GM18868 (cell line): ENCODE measurements around the gene FAM83F.

Experiments used
- ATAC-seq: cut with Tn5 transposase; IDR thresholded peaks from one replicate; pipeline ENCODE4 v1.9.1; 2021; ENCODE audit warnings: mild to moderate bottlenecking, moderate library complexity; ENCODE audit not compliant: unreplicated experiment

The FAM83F gene

DNA sequence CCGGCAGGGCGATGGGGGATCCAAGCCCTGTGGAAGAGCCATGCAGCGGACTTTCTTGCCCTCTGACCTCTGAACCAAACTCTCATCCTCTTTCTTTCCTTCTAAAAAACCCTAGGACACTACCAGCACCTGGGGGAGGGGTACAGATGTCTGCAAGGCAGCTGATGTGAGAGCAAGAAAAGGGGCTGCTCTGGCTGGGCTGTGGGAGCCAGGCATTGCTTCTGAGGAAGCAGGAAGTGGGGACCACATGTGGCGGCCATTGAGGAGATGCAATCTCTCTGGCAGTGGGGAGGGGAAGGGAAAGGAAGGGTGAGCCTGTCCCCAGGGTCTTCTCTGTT is 36.0 kb downstream of the FAM83F start:
- ATAC-seq, result no peak

DNA sequence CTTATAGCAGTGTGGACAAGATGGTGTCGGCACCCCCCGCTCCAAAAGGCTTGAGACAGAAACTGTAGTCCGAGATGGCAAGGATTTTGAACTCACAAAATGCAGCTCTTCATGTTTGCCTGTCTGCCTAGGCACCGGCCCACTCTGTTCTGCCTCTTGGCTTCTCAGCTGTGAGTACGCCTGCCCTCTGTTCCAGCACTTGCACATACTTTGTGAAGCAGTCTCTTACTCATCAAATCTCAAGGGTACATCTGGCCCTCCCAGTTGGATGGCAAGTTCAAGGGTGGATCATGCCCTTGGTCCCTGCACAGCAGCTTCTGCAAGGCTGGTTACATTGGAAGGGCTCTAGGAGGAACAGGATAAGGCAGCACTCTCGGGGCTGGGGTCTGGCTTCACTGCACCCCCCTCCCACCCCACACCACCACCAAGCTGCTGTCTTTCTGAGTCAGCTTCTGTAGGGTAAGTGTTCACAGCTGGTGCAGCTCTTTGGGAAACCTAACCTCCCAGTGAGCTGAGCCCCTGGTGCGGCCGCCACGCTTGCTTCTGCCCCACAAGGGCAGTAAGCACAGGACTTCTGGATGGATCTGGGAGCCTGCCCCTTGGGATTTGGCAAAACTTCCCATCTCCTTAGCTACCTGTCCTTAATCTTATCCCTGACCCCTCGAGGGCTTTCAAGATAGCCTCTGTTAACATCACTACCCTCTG is 37.2 kb downstream of the FAM83F start:
- no peak for ATAC-seq

DNA sequence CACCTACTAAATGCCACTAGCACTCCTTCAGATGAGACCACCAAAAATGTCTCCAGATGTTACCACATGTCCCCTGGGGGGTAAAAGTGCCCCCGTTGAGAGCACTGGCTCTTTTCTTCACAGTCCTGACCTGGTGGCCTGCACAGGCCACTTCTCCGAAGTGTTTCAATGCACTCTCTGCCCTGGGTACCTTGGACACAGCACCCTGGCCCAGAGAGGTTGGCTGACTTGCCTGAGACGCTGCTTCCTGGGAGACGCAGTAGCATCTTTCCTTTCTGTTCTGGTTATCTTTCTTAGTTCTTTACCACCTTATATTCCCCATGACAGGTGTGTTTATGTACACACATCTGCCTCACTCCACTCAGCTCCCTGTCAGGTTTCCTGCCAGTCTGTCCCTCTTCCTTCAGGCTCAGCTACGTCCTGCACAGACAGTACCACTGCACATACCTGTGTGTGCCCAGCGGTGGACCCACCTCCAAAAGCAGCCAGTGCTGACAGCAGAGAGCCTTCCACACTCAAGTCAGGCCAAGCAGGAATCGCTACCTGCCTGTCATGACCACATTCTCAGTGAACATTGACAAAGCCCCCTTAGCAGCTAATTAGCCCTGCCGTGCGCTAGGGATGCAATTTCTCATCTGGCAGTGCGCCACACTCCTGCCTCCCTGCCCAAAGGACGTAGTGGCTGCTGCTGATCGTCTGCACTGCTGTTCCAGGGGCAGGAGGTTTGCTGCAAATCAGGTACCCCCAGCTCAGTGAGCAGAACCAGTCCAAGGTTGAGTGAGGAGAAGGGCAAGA is 39.0 kb downstream of the FAM83F start:
- ATAC-seq, result no peak

DNA sequence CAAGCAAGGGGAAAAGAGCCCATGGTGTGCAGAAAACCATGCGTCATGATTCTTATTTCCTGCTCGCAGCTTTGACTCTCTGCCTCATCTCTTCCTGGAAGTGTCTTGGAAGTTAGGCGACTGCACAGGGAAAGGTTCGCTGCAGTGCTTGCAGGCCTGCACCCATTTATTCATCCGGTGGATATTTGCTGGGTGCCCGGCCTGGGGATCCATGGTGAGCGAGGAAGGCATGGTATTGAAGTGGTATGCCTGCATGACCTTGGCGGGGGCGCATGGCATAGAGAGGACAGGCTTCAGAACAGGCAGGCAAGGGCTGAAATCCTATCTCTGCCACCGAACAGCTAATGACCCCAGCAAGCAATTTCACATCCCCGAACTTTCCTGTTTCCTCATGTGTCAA is 40.6 kb downstream of the FAM83F start:
- ATAC-seq, result no peak

DNA sequence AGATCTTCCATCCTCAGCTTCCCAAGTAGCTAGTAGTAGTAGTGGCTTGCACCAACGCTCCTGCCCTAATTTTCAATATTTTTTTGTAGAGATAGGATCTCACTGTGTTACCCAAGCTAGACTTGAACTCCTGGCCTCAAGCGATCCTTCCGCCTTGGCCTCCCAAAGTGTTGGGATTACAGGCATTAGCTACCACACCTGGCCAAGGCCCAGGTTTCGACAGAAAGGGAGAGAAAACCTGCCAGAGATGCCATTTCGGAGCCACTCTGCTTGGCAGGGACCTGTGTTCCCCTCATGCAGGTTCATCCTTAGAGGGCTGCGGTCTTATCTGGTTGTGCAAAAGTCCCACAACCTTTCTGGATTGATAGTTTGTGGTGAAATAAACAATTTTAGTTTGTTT is 41.4 kb downstream of the FAM83F start:
- ATAC-seq, result no peak

DNA sequence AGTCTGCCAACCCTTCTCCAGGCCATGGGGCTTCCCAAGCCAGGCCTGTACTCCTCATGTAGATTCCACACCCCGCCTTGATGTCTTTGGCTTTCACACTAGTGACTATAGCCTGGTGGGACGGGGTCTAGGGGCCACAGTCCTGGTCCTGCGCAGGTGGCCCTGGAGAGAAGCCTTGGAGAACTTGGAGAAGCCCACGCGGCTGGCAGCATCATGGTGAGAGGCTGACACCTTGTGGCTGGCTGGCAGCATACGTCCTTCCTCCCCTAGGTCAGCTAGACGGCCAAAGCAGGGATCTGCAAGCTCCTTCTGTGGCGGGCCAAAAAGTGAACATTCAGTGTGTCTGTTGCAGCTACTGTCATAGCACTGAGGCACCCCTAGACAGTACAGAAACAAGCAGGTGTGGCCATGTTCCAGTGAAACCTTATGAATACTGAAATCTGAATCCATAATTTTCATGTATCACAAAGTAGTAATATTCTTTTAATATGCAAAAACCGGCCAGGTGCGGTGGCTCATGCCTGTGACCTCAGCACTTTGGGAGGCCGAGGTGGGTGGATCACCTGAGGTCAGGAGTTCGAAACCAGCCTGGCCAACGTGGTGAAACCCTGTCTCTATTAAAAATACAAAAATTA is 42.0 kb downstream of the FAM83F start:
- ATAC-seq, result no peak

DNA sequence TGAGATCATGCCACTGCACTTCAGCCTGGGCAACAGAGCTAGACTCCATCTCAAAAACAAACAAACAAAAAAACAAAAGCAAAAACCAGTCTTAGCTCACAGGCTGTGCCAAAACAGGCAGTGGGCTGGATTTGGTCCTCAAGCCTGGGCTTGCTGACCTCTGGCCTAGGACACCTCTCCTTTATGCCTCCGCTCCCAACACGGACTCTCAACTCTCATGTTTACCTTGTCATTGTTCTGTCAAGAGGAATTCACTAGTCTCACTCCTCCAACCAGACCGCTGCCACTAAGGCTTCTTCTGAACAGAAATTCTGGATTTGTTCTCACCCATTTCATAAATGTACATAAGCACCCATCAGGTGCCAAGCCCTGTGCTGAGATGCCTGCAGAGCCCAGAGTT is 42.6 kb downstream of the FAM83F start:
- no peak for ATAC-seq

DNA sequence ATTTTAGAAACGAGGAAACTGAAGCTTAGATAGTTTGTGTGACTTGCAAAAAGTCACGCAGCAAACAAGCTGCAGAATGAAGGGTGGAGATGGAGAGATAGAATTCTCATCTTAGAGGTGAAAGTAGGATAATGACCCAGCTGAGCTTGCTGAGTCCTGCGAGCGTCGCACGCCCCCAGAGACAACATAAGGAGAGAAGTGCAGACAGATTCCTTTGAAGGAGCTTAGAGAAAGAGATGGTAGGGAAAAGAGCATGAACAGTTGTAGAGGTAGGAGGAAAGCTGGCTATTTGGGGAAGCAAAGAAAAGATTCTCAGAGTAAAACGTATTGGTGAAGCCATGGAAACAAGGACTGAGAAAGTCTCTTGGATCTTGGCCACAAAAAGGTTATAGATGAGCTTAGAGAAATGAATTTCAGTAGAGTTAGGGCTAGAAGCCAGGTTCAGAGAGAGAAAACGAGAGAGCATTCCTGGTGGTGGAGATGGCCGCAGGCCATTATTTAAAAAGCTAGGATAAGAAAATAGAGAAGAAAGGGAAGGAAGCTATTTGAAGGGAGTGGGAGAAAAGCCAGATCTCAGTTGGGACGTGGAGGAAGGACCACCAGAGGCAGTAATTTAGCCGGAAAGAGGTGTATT is 44.8 kb downstream of the FAM83F start:
- ATAC-seq, result no peak

DNA sequence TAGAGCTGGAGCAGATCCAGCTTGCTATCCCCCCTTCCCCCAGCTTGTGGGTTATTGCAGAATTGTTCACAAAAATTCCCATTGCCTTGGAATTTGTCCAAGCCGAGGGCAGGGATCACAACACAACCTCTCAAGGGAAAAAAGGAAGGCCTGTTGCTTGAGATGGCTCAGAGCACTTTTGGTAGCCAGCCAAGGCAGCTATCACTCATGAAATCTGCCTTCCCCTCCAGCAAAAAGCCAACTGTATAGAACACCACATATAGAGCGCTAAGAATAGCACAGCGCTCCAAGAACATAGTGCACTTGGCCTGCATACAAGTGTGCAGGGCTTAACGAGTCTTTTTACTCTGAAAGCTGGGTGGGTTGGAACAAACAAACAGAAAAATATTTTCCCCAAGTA is 46.2 kb downstream of the FAM83F start:
- no peak for ATAC-seq

DNA sequence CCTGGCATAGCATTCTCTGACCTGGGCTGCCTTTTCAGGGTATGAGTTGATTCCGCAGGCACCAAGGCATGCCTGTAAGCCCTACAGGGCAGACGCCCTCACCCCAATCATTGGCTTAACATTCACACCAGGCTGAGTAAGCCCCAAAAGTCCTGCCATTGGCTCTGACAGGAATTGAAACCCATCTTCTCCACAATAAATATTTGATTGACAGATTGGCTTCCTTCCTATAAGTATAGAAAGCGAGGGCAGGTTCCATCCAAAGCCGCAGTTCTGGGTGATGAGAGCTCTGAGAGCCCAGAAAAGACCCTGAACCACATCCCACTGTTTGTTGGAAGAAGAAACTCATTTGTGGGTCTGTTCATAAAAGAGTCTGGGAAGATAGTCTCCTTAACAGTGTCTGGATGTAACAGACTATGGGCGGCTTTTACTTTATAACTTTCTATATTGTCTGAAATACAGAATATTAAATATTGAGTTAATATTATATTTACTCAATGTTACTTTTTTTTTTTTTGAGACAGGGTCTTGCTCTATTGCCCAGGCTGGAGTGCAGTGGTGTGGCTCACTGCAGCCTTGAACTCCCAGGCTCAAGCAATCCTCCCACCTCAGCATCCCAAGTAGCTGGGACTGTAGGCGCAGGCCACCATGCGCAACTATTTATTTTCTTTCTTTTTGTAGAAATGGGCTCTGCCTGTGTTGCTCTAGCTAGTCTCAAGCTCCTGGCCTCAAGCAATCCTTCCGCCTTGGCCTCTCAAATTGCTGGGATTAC is 46.8 kb downstream of the FAM83F start:
- no peak for ATAC-seq

DNA sequence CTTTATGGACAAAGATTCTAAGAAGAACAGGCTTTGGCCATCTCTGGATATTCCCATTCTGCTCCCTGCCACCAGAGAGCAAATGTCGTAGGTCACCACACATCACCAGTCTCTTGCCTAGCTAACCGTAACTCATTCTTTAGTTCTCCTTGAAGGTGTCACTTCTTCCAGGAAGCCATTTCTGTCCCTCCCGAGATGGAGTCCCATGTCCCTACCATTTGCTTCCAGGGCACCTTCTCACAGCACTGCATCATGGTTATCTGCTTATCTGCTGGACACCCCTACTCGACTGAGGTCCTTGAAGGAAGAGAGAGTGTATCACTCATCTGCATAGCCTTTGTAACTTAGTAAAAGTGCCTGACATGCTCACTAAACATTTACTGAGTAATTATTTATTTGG is 47.6 kb downstream of the FAM83F start:
- no peak for ATAC-seq

DNA sequence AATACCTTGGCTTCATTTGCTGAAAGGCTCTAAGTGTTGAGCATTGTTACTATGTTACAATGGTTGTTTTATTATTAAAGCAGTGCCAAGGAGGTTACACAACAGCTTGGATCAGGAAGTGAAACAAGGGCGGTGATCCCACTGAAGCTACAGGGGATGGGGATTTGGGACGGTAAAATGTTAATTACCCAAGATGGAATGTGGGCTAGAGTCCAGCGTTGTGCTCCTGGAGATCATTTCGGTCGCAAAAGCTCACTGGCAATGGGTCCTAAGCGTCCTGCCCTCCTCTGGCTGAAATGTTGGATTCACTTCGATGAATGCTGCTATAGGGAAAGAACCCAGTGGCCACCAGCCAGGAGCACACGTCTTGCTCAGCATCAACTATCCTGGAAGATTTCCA is 48.3 kb downstream of the FAM83F start:
- ATAC-seq, result no peak

DNA sequence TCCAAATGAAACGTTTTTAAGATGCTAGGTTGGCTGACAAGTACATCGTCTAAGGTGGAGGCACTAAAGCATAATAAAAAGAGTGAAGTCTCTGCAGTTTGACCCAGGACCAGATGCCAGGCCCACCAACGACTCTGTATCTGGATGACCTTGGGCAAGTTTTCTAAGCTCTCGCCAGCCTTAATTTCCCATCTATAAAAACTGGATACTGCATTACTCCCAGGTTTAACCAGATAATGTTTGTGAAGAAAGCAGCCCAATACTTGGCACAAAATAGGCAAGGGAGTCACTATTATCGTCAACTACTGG is 49.0 kb downstream of the FAM83F start:
- ATAC-seq, result no peak

DNA sequence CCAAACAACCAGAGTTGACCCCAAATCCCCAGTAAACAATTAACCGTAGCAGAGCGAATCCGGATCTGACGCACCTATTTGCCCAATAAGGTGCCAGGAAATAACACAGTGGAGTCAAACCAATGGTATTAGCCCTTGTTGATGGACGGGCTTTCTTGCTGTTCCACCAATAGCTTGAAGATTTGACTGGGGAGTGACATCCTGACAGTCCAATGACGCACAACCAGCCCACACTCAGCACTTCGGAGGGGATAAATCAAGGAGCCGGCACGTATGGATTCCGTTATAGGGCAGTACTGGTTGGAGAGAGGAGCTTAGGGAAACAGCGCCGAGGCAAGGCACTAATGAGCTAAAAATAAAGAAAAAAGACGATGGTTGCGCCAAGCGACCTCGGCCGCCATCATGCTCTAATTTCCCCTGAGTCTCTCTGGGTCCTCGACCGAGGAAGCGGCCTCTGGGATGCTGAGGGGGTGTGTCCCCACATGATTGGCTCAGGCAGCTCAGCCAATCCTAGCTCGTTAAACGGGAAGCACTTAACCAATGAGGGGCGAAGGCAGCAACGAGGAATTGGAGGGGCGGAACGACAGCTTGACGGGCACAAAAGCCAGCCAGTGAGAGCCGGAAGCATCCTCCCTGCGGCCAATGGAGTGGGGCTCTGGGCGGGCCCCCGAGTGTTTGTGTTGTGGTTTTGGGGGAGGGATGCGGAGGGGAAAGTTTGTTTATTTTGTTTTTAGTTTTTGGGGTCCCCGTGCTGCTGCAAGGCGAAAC is 49.5 kb downstream of the FAM83F start:
- peak; percentile 81 for ATAC-seq

DNA sequence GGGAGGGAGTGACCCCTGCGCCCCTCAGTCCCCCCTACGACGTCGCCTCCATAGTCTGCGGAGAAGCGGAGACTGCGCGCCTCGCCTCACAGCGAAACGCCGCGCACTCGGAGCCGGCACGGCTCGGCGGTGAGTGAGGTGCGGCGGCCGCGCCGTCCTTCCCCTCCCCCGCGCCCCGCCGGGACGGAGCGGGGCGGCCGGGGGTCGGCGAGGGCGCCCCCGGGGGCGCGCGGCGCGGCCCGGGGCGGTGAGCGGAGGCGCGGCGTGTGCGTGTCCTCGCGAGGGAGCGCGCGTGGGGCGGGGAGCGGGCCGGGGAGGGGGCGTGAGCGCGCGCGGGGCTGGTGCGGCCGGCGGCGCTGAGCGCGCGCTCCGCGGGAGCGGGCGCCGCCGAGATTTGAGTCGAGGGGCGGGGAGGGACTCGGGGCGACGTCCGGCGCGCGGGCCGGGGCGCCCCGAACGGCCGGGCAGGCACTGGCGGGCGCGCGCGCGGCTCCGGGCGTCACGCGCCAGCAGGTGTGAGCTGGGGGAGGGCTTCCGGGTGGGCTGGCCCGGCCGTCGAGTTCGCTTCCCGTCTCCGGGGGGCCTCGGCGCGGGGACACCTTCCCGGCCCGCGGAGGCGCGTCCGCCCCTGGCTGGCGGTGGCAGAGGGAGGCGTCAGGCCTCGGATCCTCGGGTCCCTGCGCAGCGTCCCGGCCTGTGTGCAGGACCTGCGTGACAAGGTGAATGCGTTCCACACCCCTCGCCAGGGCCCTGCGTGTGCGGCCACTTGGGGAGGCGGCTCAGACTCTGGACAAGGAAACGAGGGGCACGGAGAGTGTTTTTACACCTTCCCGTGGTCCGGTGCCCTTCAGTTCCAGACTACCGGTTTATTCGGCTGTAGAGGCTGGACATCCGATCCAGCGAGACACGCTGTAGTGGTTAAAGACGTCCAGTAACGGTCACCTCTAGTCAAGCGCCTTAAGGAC is 50.4 kb downstream of the FAM83F start:
- peak; percentile 31 for ATAC-seq

DNA sequence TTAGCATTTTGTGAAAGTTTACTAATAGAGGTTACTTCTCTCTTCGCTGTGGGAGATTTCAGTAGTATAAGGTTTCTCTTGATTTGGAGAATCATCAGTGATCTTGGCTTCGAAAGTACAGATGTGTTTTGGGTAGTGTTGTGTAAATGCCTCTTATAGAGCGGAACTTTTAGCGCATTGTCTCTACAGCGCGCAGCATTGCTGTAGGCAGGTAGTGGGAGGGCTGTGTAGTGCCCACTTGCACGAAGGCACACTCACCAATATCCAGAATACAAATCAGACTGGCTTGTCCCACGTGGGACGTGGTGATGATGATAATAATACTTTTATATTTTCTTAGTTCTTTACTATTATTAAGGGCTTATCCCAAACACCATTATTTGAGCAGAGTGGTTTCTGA is 51.4 kb downstream of the FAM83F start:
- ATAC-seq, result no peak

DNA sequence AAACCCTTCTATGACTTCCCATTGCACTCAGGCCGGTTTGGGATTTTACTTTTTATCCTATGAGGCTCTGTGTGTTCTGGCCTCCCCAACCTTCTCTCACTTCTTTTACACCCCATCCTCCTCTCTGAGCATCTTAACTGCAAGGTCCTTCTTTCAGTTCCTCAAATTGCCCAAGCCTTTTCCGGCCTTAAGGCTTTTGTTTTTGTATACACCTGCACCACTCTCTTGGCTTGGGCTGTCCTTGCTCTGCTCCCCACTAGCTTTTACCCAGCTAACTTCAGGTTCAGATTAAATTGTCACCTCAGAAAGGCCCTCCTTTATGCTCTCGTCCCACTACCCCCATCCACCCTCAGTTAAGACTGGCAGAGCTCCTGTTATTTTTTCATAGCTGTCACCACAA is 55.5 kb downstream of the FAM83F start:
- ATAC-seq, result peak; percentile 88

DNA sequence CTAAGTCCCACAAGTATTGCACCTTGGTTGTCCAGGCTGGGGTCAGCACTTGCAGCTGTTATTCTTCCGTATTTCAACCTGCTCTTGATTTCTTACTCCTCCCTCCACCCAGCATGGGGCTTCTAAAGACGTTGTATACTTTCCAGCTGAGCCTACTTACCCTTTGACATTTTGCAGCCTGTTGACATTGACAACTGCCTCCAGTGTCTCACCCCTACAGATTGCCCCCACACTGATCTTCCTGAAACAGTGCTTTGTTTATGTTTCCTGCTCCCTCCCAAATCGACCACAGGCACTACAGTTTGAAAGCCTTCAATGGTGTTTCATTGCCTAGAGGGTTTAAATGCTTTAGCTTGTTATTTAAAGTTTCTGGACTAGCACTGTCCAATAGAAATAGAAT is 56.6 kb downstream of the FAM83F start:
- no peak for ATAC-seq

DNA sequence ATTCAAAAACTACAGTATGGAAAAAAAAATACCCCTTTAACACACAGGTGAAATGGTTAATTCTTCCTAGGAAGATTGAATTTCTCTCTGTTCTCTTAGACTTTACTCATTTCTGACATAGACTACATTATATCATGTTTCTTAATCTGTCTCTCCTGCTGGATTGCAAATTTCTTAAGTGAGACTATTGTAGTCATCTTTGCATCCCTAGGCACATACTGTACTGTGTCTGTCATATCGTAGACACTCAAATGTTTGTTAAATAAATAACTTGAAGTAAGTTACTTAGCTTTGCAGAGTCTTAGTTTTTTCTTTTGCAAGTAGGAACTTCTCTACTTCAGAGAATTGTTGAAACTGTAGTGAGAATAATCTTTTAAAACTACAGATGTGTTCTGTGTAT is 58.7 kb downstream of the FAM83F start:
- ATAC-seq, result no peak
